ENCODE results near the gene PMPCA. TPM values are rescaled to one million over a fixed set of nuclear protein-coding genes. Genes with fewer than 3 reads are reported as not detected.

The PMPCA gene
- total and polyA plus RNA-seq, 2 of the 8 experiments (the other 6 are each of a cell fraction or from before 2014, with no cell fraction given) = 60.0 to 88.2 TPM

DNA sequence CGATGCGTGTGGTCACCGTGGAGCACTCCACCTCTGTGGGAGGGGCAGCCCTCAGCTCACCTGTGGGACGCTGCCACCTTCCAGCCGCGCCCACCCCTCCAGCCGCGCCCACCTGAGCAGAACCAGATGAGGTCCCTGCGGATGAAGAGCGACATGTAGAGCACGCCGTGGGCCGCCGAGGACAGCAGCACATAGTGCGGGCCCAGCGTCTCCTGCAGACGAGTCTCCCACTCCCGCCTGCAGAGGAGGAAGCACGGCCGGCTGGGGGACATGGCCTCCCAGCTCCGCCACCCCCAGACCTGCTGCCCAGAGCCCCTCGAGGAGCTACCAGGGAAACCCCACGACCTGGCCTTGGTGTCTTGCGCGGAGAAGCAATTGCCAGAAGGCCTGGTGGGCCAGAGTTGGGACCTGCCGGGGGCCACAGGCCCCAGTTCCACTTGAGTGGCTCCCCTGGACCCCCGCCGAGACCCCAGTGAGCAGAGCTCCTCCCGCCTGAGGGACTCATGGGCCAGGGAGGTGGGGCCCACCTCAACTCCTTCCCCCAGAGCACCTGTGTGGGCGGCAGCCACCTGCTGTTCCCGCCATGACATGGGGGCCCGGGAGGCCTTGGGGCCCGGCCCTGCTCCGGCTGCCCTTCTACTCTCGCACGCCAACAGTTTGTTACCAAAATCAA lies 22.7 kb downstream of the PMPCA start (continued):
- TF ChIP-seq E2F6 (IDR thresholded peaks at IDR 0.05) = no peak
- TF ChIP-seq CTCF (IDR thresholded peaks at IDR 0.05; ENCODE audit: control extremely low read depth in 1 of 3, insufficient read depth in 1 of 3, low read depth in 1 of 3, low read length in 3 of 3) = no peak
- TF ChIP-seq, protein P1, sequence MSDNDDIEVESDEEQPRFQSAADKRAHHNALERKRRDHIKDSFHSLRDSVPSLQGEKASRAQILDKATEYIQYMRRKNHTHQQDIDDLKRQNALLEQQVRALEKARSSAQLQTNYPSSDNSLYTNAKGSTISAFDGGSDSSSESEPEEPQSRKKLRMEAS (IDR thresholded peaks at IDR 0.05) = no peak
- TF ChIP-seq GABPA (IDR thresholded peaks at IDR 0.05; ENCODE audit: borderline replicate concordance, insufficient read depth, low read length) = no peak
- no peak for TF ChIP-seq MAFK (IDR thresholded peaks at IDR 0.05; ENCODE audit: low read depth, low read length)

All from H1 (cell line).